ENCODE results near the gene SLC48A1.

Gene SLC48A1

GRCh38 chr12:47748899-47749298 lies 24.1 kb upstream of the SLC48A1 start:
- TF ChIP-seq CTCF (IDR thresholded peaks at IDR 0.05; ENCODE audit: low read depth, low read length): no peak
- DNase-seq (ENCODE audit: extremely low read depth, low read depth): no peak

- no peak for TF ChIP-seq CTCF (IDR thresholded peaks at IDR 0.05; ENCODE audit: low read depth, low read length)
- no peak for DNase-seq (ENCODE audit: extremely low read depth, low read depth)
These were observed 22.7 kb upstream of the SLC48A1 start for GRCh38 chr12:47750229-47750798.

- no peak for TF ChIP-seq CTCF (IDR thresholded peaks at IDR 0.05; ENCODE audit: low read depth, low read length)
- no peak for DNase-seq (ENCODE audit: extremely low read depth, low read depth)
These were observed 22.0 kb upstream of the SLC48A1 start for GRCh38 chr12:47750916-47751470.

- DNase-seq (ENCODE audit: extremely low read depth, low read depth): no peak
- no peak for TF ChIP-seq CTCF (IDR thresholded peaks at IDR 0.05; ENCODE audit: low read depth, low read length)
These were observed 21.5 kb upstream of the SLC48A1 start for GRCh38 chr12:47751561-47751960.

- no peak for TF ChIP-seq CTCF (IDR thresholded peaks at IDR 0.05; ENCODE audit: low read depth, low read length)
- DNase-seq (ENCODE audit: extremely low read depth, low read depth): no peak
These were observed 20.9 kb upstream of the SLC48A1 start for GRCh38 chr12:47752121-47752520.

GRCh38 chr12:47752552-47752951 lies 20.5 kb upstream of the SLC48A1 start:
- TF ChIP-seq CTCF (IDR thresholded peaks at IDR 0.05; ENCODE audit: low read depth, low read length): no peak
- no peak for DNase-seq (ENCODE audit: extremely low read depth, low read depth)

- TF ChIP-seq CTCF (IDR thresholded peaks at IDR 0.05; ENCODE audit: low read depth, low read length): no peak
- DNase-seq (ENCODE audit: extremely low read depth, low read depth): no peak
These were observed 19.7 kb upstream of the SLC48A1 start for GRCh38 chr12:47753021-47754001.

All from AG09319 (cell line).